ENCODE results near the gene NDC80.
"Not testable (repeated sequence)": the region's sequence is repeated elsewhere in the genome, so short reads cannot be mapped to it uniquely, and the experiment has no call there.

Gene NDC80

GRCh38 chr18:2571200-2572170 lies at the start of gene NDC80, which contains the start of gene METTL4:
TSS of gene NDC80 (plus strand) at chr18:2571557. CDS start at chr18:2572986, 1,429 bp downstream.
TSS of gene METTL4 (minus strand) at chr18:2571505. CDS start at chr18:2567216, 4,289 bp downstream.
- DNase-seq (ENCODE audit: extremely low read depth in 1 of 2, low read depth in 1 of 2): peak; percentile 75 to 76

GRCh38 chr18:2522112-2522511 lies 49.2 kb upstream of the NDC80 start:
- DNase-seq (ENCODE audit: extremely low read depth in 1 of 2, low read depth in 1 of 2): no peak

GRCh38 chr18:2524794-2525198 lies 46.6 kb upstream of the NDC80 start:
- DNase-seq (ENCODE audit: extremely low read depth in 1 of 2, low read depth in 1 of 2): not testable (repeated sequence)

GRCh38 chr18:2526329-2526728 lies 45.0 kb upstream of the NDC80 start:
- DNase-seq (ENCODE audit: extremely low read depth in 1 of 2, low read depth in 1 of 2): no peak

GRCh38 chr18:2529154-2529553 lies 42.2 kb upstream of the NDC80 start:
- DNase-seq (ENCODE audit: extremely low read depth in 1 of 2, low read depth in 1 of 2): no peak

GRCh38 chr18:2531751-2532150 lies 39.6 kb upstream of the NDC80 start:
- DNase-seq (ENCODE audit: extremely low read depth in 1 of 2, low read depth in 1 of 2): no peak

GRCh38 chr18:2532797-2533196 lies 38.6 kb upstream of the NDC80 start:
- no peak for DNase-seq (ENCODE audit: extremely low read depth in 1 of 2, low read depth in 1 of 2)

- no peak for DNase-seq (ENCODE audit: extremely low read depth in 1 of 2, low read depth in 1 of 2)
Observed at GRCh38 chr18:2534906-2535305, 36.5 kb upstream of the NDC80 start.

- DNase-seq (ENCODE audit: extremely low read depth in 1 of 2, low read depth in 1 of 2): no peak
Observed at GRCh38 chr18:2535419-2535910, 35.9 kb upstream of the NDC80 start.

GRCh38 chr18:2536063-2536462 lies 35.3 kb upstream of the NDC80 start:
- no peak for DNase-seq (ENCODE audit: extremely low read depth in 1 of 2, low read depth in 1 of 2)

- no peak for DNase-seq (ENCODE audit: extremely low read depth in 1 of 2, low read depth in 1 of 2)
Observed at GRCh38 chr18:2536493-2536892, 34.9 kb upstream of the NDC80 start.

- no peak for DNase-seq (ENCODE audit: extremely low read depth in 1 of 2, low read depth in 1 of 2)
Observed at GRCh38 chr18:2537296-2537695, 34.1 kb upstream of the NDC80 start.

GRCh38 chr18:2538236-2538635 lies 33.1 kb upstream of the NDC80 start:
- no peak for DNase-seq (ENCODE audit: extremely low read depth in 1 of 2, low read depth in 1 of 2)

GRCh38 chr18:2538844-2539243 lies 32.5 kb upstream of the NDC80 start:
- no peak for DNase-seq (ENCODE audit: extremely low read depth in 1 of 2, low read depth in 1 of 2)

- no peak for DNase-seq (ENCODE audit: extremely low read depth in 1 of 2, low read depth in 1 of 2)
Observed at GRCh38 chr18:2540575-2540974, 30.8 kb upstream of the NDC80 start.

- not testable (repeated sequence) for DNase-seq (ENCODE audit: extremely low read depth in 1 of 2, low read depth in 1 of 2)
Observed at GRCh38 chr18:2541925-2542563, 29.3 kb upstream of the NDC80 start.

- DNase-seq (ENCODE audit: extremely low read depth in 1 of 2, low read depth in 1 of 2): no peak
Observed at GRCh38 chr18:2545155-2545554, 26.2 kb upstream of the NDC80 start.

GRCh38 chr18:2547477-2548087 lies 23.8 kb upstream of the NDC80 start:
- no peak for DNase-seq (ENCODE audit: extremely low read depth in 1 of 2, low read depth in 1 of 2)

- DNase-seq (ENCODE audit: extremely low read depth in 1 of 2, low read depth in 1 of 2): no peak
Observed at GRCh38 chr18:2549462-2549861, 21.9 kb upstream of the NDC80 start.

GRCh38 chr18:2551425-2551824 lies 19.9 kb upstream of the NDC80 start:
- no peak for DNase-seq (ENCODE audit: extremely low read depth in 1 of 2, low read depth in 1 of 2)

GRCh38 chr18:2554696-2555095 lies 16.7 kb upstream of the NDC80 start:
- DNase-seq (ENCODE audit: extremely low read depth in 1 of 2, low read depth in 1 of 2): no peak

All from stimulated activated CD8-positive, alpha-beta memory T cell treated with anti-CD3 and anti-CD28 coated beads, Interleukin-7, amount 100 ng/mL, for 48 hours (primary cell).